Measurements from ENCODE around the gene UGT8.
A peak's percentile ranks its signal among the peaks of the same experiment; 100 is the strongest.

The UGT8 gene

DNA sequence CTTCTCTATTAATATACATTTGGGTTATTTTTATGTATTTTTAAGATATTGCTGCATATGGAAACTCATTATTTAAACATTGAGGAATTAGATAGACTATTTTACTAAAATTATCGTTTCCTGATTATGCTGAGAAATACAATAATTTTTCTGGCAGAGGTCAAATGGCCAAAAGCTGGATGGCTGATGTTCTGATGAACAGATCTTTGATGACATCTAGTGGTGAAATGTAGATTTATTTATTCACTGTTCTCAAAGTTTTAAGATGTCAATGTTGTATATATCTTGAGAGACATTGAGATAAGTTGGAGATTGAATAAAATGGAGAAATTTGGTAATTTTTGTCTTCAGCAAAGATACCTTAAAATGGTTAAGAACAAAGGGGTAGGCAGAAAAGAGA is 96.2 kb downstream of the UGT8 start:
- H3K27ac ChIP-seq: no peak overlapping the region
- TF ChIP-seq CTCF (conservative IDR thresholded peaks at IDR 0.05): peak; percentile 76

- H3K27ac ChIP-seq: no peak overlapping the region
- TF ChIP-seq CTCF (conservative IDR thresholded peaks at IDR 0.05): no peak
Observed at GRCh38 chr4:114698231-114698630, 99.6 kb downstream of the UGT8 start.

GRCh38 chr4:114701491-114701890 is 102.9 kb downstream of the UGT8 start:
- TF ChIP-seq CTCF (conservative IDR thresholded peaks at IDR 0.05): no peak
- H3K27ac ChIP-seq: no peak overlapping the region

- no peak overlapping the region for H3K27ac ChIP-seq
- TF ChIP-seq CTCF (conservative IDR thresholded peaks at IDR 0.05): no peak
Observed at GRCh38 chr4:114717432-114717831, 118.8 kb downstream of the UGT8 start.

- TF ChIP-seq CTCF (conservative IDR thresholded peaks at IDR 0.05): no peak
- H3K27ac ChIP-seq: no peak overlapping the region
Observed at GRCh38 chr4:114725066-114725465, 126.5 kb downstream of the UGT8 start.

DNA sequence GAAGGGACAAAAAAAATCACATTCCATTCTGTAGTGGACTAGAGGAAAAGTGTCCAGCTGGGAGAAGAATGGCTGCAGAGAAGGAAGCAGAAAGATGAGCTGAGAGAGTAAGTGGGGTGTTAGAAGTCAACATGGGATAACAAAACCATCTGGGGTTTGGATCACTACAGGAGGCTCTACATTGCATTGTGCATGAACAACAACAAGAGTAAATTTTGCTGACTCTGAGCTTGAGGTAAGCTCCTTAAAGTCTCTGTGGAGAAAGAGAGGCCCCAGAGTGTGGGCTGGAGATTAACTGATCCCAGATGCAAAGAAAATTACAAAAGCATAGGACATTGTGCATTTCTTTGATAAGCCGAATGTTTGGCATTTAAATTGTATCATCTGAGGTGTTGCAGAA is 128.9 kb downstream of the UGT8 start:
- no peak for TF ChIP-seq CTCF (conservative IDR thresholded peaks at IDR 0.05)

More for the DNA sequence above, 128.9 kb downstream of the UGT8 start:
- no peak overlapping the region for H3K27ac ChIP-seq
